BLaER1 (cell line): ENCODE measurements around the gene BIRC7.

Experiments used
- H3K27ac ChIP-seq: shearing (Covaris generic); formaldehyde crosslinking; 2 replicates; pipeline ENCODE4 v1.8.1; 2022
- H3K27me3 ChIP-seq: shearing (Covaris generic); formaldehyde crosslinking; 2 replicates; pipeline ENCODE4 v1.8.1; 2022
- H3K36me3 ChIP-seq: shearing (Covaris generic); formaldehyde crosslinking; 2 replicates; pipeline ENCODE4 v1.8.1; 2022
- H3K4me1 ChIP-seq: shearing (Covaris generic); formaldehyde crosslinking; 2 replicates; pipeline ENCODE4 v1.8.1; 2022
- H3K4me2 ChIP-seq: shearing (Covaris generic); formaldehyde crosslinking; 2 replicates; pipeline ENCODE4 v1.8.1; 2022
- H3K4me3 ChIP-seq: shearing (Covaris generic); formaldehyde crosslinking; 2 replicates; pipeline ENCODE4 v1.8.1; 2022
- H3K9ac ChIP-seq: shearing (Covaris generic); formaldehyde crosslinking; 2 replicates; pipeline ENCODE4 v1.8.1; 2022
- H3K9me3 ChIP-seq: shearing (Covaris generic); formaldehyde crosslinking; 2 replicates; pipeline ENCODE4 v1.8.1; 2022
- H4K20me1 ChIP-seq: shearing (Covaris generic); formaldehyde crosslinking; 2 replicates; pipeline ENCODE4 v1.8.1; 2022
- Cebpa-rat ChIP-seq: shearing (Covaris generic); IDR thresholded peaks from 2 replicates; pipeline ENCODE4 v1.8.1; 2022

The BIRC7 gene

DNA sequence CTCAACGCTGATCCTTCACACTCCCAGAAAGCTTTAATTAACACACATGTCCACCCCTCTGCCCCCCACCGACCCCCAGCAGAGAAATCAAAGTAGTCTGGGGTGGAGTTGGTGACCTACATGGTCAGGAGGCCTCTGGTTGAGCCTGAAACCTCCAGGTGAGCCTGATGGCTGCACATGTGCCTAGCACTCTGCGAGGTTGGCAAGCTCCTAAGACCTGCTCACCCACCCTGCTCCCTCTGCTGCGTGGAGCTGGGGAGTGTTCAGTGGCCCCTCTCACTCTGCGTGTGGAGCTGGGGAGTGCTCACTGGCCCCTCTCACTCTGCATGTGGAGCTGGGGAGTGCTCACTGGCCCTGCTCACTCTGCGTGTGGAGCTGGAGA lies 11.9 kb upstream of the BIRC7 start:
- no peaks in the 10 kb centered on the region for H3K27me3 ChIP-seq
- H4K20me1 ChIP-seq: no peaks in the 10 kb centered on the region
- H3K4me3 ChIP-seq: no peak overlapping the region
- no peaks in the 10 kb centered on the region for H3K9me3 ChIP-seq
- TF ChIP-seq Cebpa-rat: no peak
- H3K9ac ChIP-seq: no peak overlapping the region
- H3K27ac ChIP-seq: no peak overlapping the region
- peak overlapping the region; percentile 49 for H3K4me2 ChIP-seq
- H3K36me3 ChIP-seq: no peaks in the 10 kb centered on the region
- peaks cover 47% of the 10 kb centered on the region for H3K4me1 ChIP-seq

DNA sequence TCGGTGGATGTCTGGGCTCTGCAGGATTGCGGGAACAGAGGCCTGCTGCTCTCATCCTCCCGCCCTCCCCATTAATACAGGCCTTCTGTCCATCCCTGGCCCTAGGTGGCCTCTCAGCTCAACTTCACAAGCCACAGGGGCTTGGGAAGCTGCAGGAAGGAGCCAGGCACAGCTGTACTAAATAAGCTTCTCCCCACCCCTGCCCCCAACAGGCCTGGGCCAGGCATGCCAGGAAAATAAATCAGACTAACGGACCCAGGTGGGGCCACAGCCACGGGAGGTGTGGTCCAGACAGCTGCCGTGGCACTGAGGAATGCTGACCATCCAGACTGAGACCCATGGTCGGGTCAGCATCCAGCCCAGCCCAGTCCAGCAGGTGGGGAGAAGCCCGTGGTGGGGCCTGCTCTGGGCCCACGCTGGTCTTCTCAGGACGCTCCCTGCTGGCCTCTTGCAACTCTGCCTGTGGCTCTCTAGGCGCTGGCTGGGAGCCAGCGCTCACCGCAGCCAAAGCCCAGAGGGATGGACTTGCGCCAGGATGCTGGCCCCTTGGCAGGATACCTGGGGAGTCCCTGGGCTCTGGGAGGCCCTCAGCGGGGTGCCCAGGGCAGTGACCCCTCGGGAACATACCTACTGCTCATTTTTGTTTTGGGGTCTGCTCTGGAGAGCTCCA lies 11.2 kb upstream of the BIRC7 start:
- H3K9ac ChIP-seq: no peak overlapping the region
- no peak overlapping the region for H3K4me3 ChIP-seq
- 0 out of 2 replicates have a peak overlapping the region, but pooled peaks have one; percentile 14 for H3K27ac ChIP-seq
- no peaks in the 10 kb centered on the region for H3K9me3 ChIP-seq
- TF ChIP-seq Cebpa-rat: no peak
- H3K4me2 ChIP-seq: peak overlapping the region; percentile 49
- no peaks in the 10 kb centered on the region for H3K36me3 ChIP-seq
- peaks cover 54% of the 10 kb centered on the region for H3K4me1 ChIP-seq
- H4K20me1 ChIP-seq: no peaks in the 10 kb centered on the region
- no peaks in the 10 kb centered on the region for H3K27me3 ChIP-seq

GRCh38 chr20:63225082-63225454 lies 10.6 kb upstream of the BIRC7 start:
- H3K4me3 ChIP-seq: no peak overlapping the region
- no peaks in the 10 kb centered on the region for H4K20me1 ChIP-seq
- TF ChIP-seq Cebpa-rat: no peak
- no peak overlapping the region for H3K9ac ChIP-seq
- H3K27me3 ChIP-seq: 0 out of 2 replicates have a peak, but pooled peaks cover under 1% of the 10 kb centered on the region
- 0 out of 2 replicates have a peak overlapping the region, but pooled peaks have one; percentile 14 for H3K27ac ChIP-seq
- H3K36me3 ChIP-seq: no peaks in the 10 kb centered on the region
- peaks cover 59% of the 10 kb centered on the region for H3K4me1 ChIP-seq
- H3K9me3 ChIP-seq: no peaks in the 10 kb centered on the region
- H3K4me2 ChIP-seq: peak overlapping the region; percentile 49

- no peak for TF ChIP-seq Cebpa-rat
- H3K9ac ChIP-seq: no peak overlapping the region
- H3K27me3 ChIP-seq: peaks cover 7% of the 10 kb centered on the region; the same call in 1 of the 2 replicates
- no peaks in the 10 kb centered on the region for H4K20me1 ChIP-seq
- no peaks in the 10 kb centered on the region for H3K9me3 ChIP-seq
- H3K4me2 ChIP-seq: peak overlapping the region; percentile 14; the same call in 1 of the 2 replicates
- H3K4me3 ChIP-seq: no peak overlapping the region
- no peak overlapping the region for H3K27ac ChIP-seq
- H3K36me3 ChIP-seq: no peaks in the 10 kb centered on the region
- peaks cover 72% of the 10 kb centered on the region for H3K4me1 ChIP-seq
These were observed 9.4 kb upstream of the BIRC7 start for GRCh38 chr20:63226042-63226943.

DNA sequence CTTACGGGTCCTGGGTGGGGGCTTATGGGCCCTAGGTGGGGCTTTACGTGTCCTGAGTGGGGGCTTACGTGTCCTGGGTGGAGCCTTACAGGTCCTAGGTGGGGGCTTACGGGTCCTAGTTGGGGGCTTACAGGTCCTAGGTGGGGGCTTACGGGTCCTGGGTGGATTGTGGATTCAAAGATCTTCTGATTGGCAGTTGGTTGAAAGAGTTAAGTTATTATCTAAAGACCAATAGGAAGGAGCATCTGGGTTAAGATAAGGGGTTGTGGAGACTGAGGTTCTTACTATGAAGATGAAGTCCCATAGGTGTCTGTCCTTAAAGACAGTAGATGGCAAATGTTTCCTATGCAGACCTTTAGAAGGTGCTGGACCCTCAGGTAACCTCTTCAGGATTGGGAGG lies 8.4 kb upstream of the BIRC7 start:
- H3K9me3 ChIP-seq: no peaks in the 10 kb centered on the region
- no peak overlapping the region for H3K4me2 ChIP-seq
- H3K4me1 ChIP-seq: peaks cover 72% of the 10 kb centered on the region
- H3K4me3 ChIP-seq: no peak overlapping the region
- peaks cover 17% of the 10 kb centered on the region for H3K27me3 ChIP-seq
- no peak for TF ChIP-seq Cebpa-rat
- H3K36me3 ChIP-seq: no peaks in the 10 kb centered on the region
- H3K27ac ChIP-seq: no peak overlapping the region
- H3K9ac ChIP-seq: no peak overlapping the region
- H4K20me1 ChIP-seq: no peaks in the 10 kb centered on the region

- peak overlapping the region; percentile 75 for H3K4me2 ChIP-seq
- no peak overlapping the region for H3K4me3 ChIP-seq
- H3K9me3 ChIP-seq: no peaks in the 10 kb centered on the region
- H3K27ac ChIP-seq: no peak overlapping the region
- peaks cover 78% of the 10 kb centered on the region for H3K4me1 ChIP-seq
- peaks cover 28% of the 10 kb centered on the region for H3K27me3 ChIP-seq
- no peaks in the 10 kb centered on the region for H3K36me3 ChIP-seq
- H3K9ac ChIP-seq: no peak overlapping the region
- H4K20me1 ChIP-seq: no peaks in the 10 kb centered on the region
- TF ChIP-seq Cebpa-rat: no peak
These were observed 6.9 kb upstream of the BIRC7 start for GRCh38 chr20:63228806-63229205.

DNA sequence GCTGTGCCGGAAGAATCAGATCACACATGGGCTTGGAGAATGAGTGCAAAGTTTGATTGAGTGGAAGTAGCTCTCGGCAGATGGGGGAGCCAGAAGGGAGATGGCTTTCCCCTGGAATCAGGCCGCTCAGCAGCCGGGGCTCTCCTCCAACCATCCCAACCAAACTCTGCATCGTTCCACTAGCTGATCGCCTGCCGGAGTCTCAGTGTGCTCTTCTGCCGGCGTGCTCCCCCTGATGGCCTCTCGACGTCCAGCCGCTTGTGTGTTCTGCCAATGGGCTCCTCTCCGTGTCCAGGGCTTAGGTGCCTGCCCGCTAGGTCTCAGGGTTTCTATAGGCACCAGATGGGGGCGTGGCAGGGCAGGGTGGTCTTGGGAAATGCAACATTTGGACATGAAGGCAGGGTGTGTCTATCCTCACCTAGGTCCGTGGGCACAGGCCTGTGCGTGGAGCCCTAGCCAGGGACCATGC lies 4.9 kb upstream of the BIRC7 start:
- peak overlapping the region; percentile 75 for H3K4me2 ChIP-seq
- H3K9ac ChIP-seq: no peak overlapping the region; the same call in 1 of the 2 replicates

DNA sequence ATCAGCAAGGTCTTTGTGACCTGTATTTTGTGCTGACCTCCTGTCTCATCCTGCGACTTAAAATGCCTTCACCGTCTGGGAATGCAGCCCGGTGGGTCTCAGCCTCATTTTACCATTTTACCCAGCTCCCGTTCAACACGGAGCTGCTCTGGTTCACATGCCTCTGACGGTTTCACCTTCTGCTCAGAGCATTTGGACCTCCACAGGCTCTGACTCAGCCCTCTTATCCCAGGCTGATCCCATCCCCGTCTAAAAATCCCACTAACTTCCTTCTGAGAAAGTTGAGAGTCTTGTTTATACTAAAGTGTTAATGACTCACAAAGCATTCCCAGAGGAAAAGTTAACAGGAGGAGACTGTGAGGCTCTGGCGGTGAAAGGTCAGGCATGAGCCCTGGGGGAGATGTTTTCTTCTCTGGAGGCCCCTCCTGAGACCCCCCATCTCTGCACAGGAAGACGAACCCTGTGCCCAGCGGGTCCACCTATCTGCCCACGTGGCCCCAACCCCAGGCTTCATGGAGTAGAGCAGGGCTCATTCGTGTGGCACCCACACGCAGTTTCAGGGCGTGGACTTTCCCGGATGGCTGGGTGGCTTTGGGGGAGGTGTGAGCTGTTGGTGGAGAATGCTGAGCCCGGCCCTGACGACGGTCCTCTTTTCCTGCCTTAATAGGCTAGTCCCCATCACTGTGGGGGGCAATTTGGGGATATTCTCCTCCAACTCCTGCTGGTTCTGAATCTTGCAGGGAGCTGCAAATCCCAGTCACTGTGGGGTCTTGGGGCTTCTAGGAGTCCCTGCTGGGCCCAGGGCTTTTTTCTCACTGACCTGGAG lies 3.3 kb upstream of the BIRC7 start:
- Histone ChIP-seq H3K4me2 (peak overlapping the region; percentile 8; the same call in 1 of the 2 replicates), H3K9me3 (no peaks in the 10 kb centered on the region), H3K27me3 (peaks cover 28% of the 10 kb centered on the region), H3K9ac (no peak overlapping the region), H3K4me3 (no peak overlapping the region), H4K20me1 (no peaks in the 10 kb centered on the region), H3K4me1 (peaks cover 90% of the 10 kb centered on the region), H3K27ac (no peak overlapping the region), H3K36me3 (no peaks in the 10 kb centered on the region)
- no peak for TF ChIP-seq Cebpa-rat

More for the DNA sequence above, 4.9 kb upstream of the BIRC7 start:
- Histone ChIP-seq H3K27ac (no peak overlapping the region), H3K4me3 (no peak overlapping the region), H4K20me1 (no peaks in the 10 kb centered on the region), H3K4me1 (peaks cover 78% of the 10 kb centered on the region), H3K9me3 (no peaks in the 10 kb centered on the region), H3K27me3 (peaks cover 28% of the 10 kb centered on the region), H3K36me3 (no peaks in the 10 kb centered on the region)
- no peak for TF ChIP-seq Cebpa-rat

- H3K4me2 ChIP-seq: no peak overlapping the region
- TF ChIP-seq Cebpa-rat: no peak
- H3K36me3 ChIP-seq: no peaks in the 10 kb centered on the region
- no peaks in the 10 kb centered on the region for H3K9me3 ChIP-seq
- H3K27me3 ChIP-seq: peaks cover 28% of the 10 kb centered on the region
- no peak overlapping the region for H3K9ac ChIP-seq
- H3K27ac ChIP-seq: no peak overlapping the region
- H3K4me1 ChIP-seq: peaks cover 95% of the 10 kb centered on the region
- H4K20me1 ChIP-seq: no peaks in the 10 kb centered on the region
- H3K4me3 ChIP-seq: no peak overlapping the region
These were observed 2.7 kb upstream of the BIRC7 start for GRCh38 chr20:63233061-63233344.
